Adrenal gland (tissue), 12 donors: ENCODE measurements around the gene ZNF862. TPM values are rescaled to one million over a fixed set of nuclear protein-coding genes. Genes with fewer than 3 reads are reported as not detected.

ENCODE experiments used
- DNase-seq, 7 donors: peaks; one replicate each; pipeline ENCODE4 v3.0.0-alpha.2; 2019 to 2020
- H3K27ac ChIP-seq, 5 donors: fragments of 200-600 bp; sonication (generic) in 4 of 5; 1 replicate in 3 of 5; 2 replicates in 2 of 5; pipeline versions ENCODE4 v1.5.1 to v1.8.0; 2016 to 2020; ENCODE audit warnings: mild to moderate bottlenecking in 1 of 5
- H3K27me3 ChIP-seq: fragments of 200-600 bp; 2 replicates; pipeline ENCODE4 v1.8.0; 2021
- H3K36me3 ChIP-seq, 2 donors: fragments of 200-600 bp; replicated peaks in 1 of 2; 1 replicate in 1 of 2; 2 replicates in 1 of 2; pipeline versions ENCODE4 v1.5.1 to v1.8.0; 2018 to 2022
- H3K4me1 ChIP-seq, 2 donors: fragments of 200-600 bp; replicated peaks in 1 of 2; 1 replicate in 1 of 2; 2 replicates in 1 of 2; pipeline versions ENCODE4 v1.5.1 to v1.8.0; 2018 to 2021
- H3K4me3 ChIP-seq, 4 donors: fragments of 200-600 bp; sonication (generic) in 3 of 4; one replicate each; pipeline ENCODE4 v1.5.1; 2016 to 2018
- H3K9me3 ChIP-seq, 3 donors: fragments of 200-600 bp; sonication (generic) in 1 of 3; replicated peaks in 1 of 3; 1 replicate in 2 of 3; 2 replicates in 1 of 3; pipeline versions ENCODE4 v1.5.1 to v1.8.0; 2016 to 2021
- POLR2A ChIP-seq, 2 donors: fragments of 450-650 bp; IDR thresholded peaks; one replicate each; pipeline ENCODE4 v1.6.1; 2017; ENCODE audit warnings: antibody characterized with exemption in 2 of 2, mild to moderate bottlenecking in 2 of 2, moderate library complexity in 1 of 2
- WGBS, 4 donors: extraction: QIAGEN DNeasy Blood & Tissue Kit in 2 of 4; methylation state at CpG; one replicate each; pipeline versions ENCODE4 v1.1.5 to v1.1.7; 2013 to 2017; 5-methylcytosine and 5-hydroxymethylcytosine counted together
- intact Hi-C, 2 donors: fragments of 100-400 bp; cut with DNase I; formaldehyde crosslinking; loops; one replicate each; pipeline versions ENCODE4 v1.14.1 to v1.15.0; 2022 to 2023
- polyA plus RNA-seq, 3 donors: library from polyadenylated mRNA; stranded (reverse); fragments of 200-250 nt in 2 of 3; fragments of 350-450 nt in 1 of 3; fragmentation: Illumina TruSeq in 1 of 3; extraction: RNeasy Lipid Tissue Mini Kit (QIAGEN cat#74804) in 1 of 3; gene quantifications; one replicate each; pipeline ENCODE4 v1.2.3, GENCODE V29; 2013 to 2014
- total RNA-seq, 9 donors: library from RNA; depleted of rRNA in 4 of 9; stranded (reverse); fragments of >200 nt in 4 of 9; fragments of 120-200 nt in 1 of 9; fragmentation: NEBNext Ultra II Directional in 1 of 9; extraction: Animal tissue kit (Norgen Biotek cat#: 25700) in 1 of 9; gene quantifications; one replicate each; pipeline versions ENCODE4 v1.1.0 to v1.2.4, GENCODE V29; 2013 to 2023
- TF ChIP-seq, protein P1 (sequence below), 6 experiments: fragments of 450-650 bp in 4 of 6; fragments of 200-600 bp in 2 of 6; sonication (generic) in 1 of 6; IDR thresholded peaks; 1 replicate in 5 of 6; 2 replicates in 1 of 6; pipeline versions ENCODE4 v1.5.1 to v1.8.0; 2016 to 2021; ENCODE audit warnings: antibody characterized with exemption in 6 of 6, mild to moderate bottlenecking in 2 of 6, moderate library complexity in 1 of 6
- donor health status: healthy with polysubstance abuse.
- donor health status: Bipolar disorder and iron deficiency.
- donor health status: DM: yes; HTN: yes; CAD: no.
- donor health status: DM: no; HTN: no; CAD: no.
- donor health status: DM: no; HTN: no; CAD: no.
- donor health status: DM: yes; HTN: yes; CAD: no.

Gene ZNF862
- total and polyA plus RNA-seq, 12 donors: 7.3 to 32.9 (median 13.9) TPM

DNA sequence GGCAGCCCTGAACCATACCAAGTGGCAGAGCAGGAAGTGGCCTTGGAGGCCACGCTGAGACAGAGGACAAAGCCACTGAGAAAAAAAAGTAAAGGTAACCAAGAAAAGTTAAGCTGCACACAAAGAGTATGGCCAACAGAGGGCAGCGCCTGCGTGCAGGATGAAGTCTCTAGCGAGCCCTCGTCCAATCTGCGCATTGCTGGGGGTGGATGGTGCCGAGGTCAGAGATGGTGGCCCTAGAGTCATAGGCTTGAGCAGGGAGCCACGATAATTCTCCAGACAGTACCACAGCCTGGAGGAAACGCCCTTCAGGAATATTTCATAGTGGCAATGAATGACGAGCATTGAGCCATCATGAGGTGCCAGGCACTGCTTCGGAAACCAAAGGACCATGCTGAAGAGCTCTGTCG, 45.3 kb downstream of the ZNF862 start:
- Histone ChIP-seq H3K4me1 (peaks cover 0 to 27% of the 10 kb centered on the region in 2 donors), H3K27ac (peak overlapping the region in 2 of 5 donors; percentile 27 to 41)

DNA sequence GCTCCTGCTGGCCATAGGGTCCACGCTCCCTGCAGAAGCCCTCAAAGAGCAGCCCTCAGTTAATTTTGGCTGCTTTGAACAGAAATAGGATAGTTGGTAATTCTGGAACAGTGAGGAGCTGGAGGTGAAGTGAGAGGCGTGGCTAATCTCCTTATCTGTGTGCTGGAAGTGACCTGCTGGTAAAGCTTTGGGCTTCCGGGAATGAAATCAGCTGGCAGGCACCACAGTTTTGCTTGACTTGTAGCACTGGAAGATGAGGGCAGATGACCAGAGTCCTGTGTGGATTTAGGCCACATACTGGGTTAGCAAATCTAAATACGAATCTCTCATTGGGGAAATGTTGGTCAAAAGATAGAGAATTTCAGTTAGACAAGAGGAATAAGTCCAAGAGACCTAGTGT, 45.8 kb downstream of the ZNF862 start:
- intact Hi-C loops: no loop called here
- no peak for TF ChIP-seq POLR2A (IDR thresholded peaks at IDR 0.05)
- TF ChIP-seq, protein P1, sequence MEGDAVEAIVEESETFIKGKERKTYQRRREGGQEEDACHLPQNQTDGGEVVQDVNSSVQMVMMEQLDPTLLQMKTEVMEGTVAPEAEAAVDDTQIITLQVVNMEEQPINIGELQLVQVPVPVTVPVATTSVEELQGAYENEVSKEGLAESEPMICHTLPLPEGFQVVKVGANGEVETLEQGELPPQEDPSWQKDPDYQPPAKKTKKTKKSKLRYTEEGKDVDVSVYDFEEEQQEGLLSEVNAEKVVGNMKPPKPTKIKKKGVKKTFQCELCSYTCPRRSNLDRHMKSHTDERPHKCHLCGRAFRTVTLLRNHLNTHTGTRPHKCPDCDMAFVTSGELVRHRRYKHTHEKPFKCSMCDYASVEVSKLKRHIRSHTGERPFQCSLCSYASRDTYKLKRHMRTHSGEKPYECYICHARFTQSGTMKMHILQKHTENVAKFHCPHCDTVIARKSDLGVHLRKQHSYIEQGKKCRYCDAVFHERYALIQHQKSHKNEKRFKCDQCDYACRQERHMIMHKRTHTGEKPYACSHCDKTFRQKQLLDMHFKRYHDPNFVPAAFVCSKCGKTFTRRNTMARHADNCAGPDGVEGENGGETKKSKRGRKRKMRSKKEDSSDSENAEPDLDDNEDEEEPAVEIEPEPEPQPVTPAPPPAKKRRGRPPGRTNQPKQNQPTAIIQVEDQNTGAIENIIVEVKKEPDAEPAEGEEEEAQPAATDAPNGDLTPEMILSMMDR (IDR thresholded peaks at IDR 0.05): no peak
- peak overlapping the region in 2 of 5 donors; percentile 27 to 41 for H3K27ac ChIP-seq
- peaks cover 0 to 27% of the 10 kb centered on the region in 2 donors for H3K4me1 ChIP-seq
- no peaks in the 10 kb centered on the region for H3K27me3 ChIP-seq
- no peaks in the 10 kb centered on the region for H3K9me3 ChIP-seq
- H3K36me3 ChIP-seq: no peaks in the 10 kb centered on the region
- peak in 6 of 7 donors; percentile 20 to 72 (median 56) for DNase-seq
- 66 to 75% (median 69%) methylated on average over 3 to 4 of the region's 4 CpGs for WGBS, 4 donors
- no peak overlapping the region for H3K4me3 ChIP-seq

More for the DNA sequence above, 45.3 kb downstream of the ZNF862 start:
- H3K9me3 ChIP-seq: no peaks in the 10 kb centered on the region
- no peaks in the 10 kb centered on the region for H3K36me3 ChIP-seq
- intact Hi-C loops: no loop called here
- H3K27me3 ChIP-seq: no peaks in the 10 kb centered on the region
- WGBS, 4 donors: 22 to 27% (median 26%) methylated on average over 12 of the region's 12 CpGs
- TF ChIP-seq POLR2A (IDR thresholded peaks at IDR 0.05): no peak
- TF ChIP-seq, protein P1 (IDR thresholded peaks at IDR 0.05): peak; percentile 52 to 78 (median 73)
- peak; percentile 52 to 87 (median 77) for DNase-seq
- H3K4me3 ChIP-seq: no peak overlapping the region

GRCh38 chr7:149884541-149884940, 46.4 kb downstream of the ZNF862 start:
- intact Hi-C loops: no loop called here
- H3K27me3 ChIP-seq: no peaks in the 10 kb centered on the region
- TF ChIP-seq POLR2A (IDR thresholded peaks at IDR 0.05): no peak
- TF ChIP-seq, protein P1 (IDR thresholded peaks at IDR 0.05): no peak
- H3K4me1 ChIP-seq: peaks cover 0 to 27% of the 10 kb centered on the region in 2 donors
- peak in 1 of 7 donors; percentile 13 for DNase-seq
- H3K9me3 ChIP-seq: no peaks in the 10 kb centered on the region
- peak overlapping the region in 1 of 5 donors; percentile 41 for H3K27ac ChIP-seq
- WGBS, 4 donors: 75 to 100% (median 92%) methylated on average over 2 of the region's 2 CpGs
- H3K36me3 ChIP-seq: no peaks in the 10 kb centered on the region
- H3K4me3 ChIP-seq: no peak overlapping the region

GRCh38 chr7:149885191-149886017, 47.2 kb downstream of the ZNF862 start:
- Histone ChIP-seq H3K9me3 (no peaks in the 10 kb centered on the region), H3K36me3 (no peaks in the 10 kb centered on the region), H3K27ac (no peak overlapping the region), H3K27me3 (no peaks in the 10 kb centered on the region), H3K4me1 (peaks cover 0 to 27% of the 10 kb centered on the region in 2 donors), H3K4me3 (no peak overlapping the region)
- peak in 1 of 7 donors; percentile 16 for DNase-seq
- WGBS, 4 donors: 73 to 86% (median 84%) methylated on average over 7 to 13 of the region's 13 CpGs
- intact Hi-C loops: no loop called here
- TF ChIP-seq POLR2A (IDR thresholded peaks at IDR 0.05): no peak
- TF ChIP-seq, protein P1 (IDR thresholded peaks at IDR 0.05): no peak
